Liver (tissue), 3 donors: ENCODE results near the gene THAP7.

Source experiments
- CTCF ChIP-seq: fragments of 150-350 bp; IDR thresholded peaks from 2 replicates; pipeline ENCODE4 v1.5.1; 2017; ENCODE audit warnings: improper control_type of control experiment, low read depth, low read length; ENCODE audit not compliant: missing input control
- EGR1 ChIP-seq, 2 donors: IDR thresholded peaks; 2 replicates each; pipeline ENCODE4 v1.6.1; 2016 to 2018; ENCODE audit warnings: antibody characterized with exemption in 2 of 2, low read depth in 2 of 2
- FOXA1 ChIP-seq: IDR thresholded peaks from 2 replicates; pipeline ENCODE4 v1.6.1; 2016; ENCODE audit warnings: antibody characterized with exemption
- HNF4G ChIP-seq: IDR thresholded peaks from 2 replicates; pipeline ENCODE4 v1.6.1; 2016; ENCODE audit warnings: antibody characterized with exemption
- MAX ChIP-seq: IDR thresholded peaks from 2 replicates; pipeline ENCODE4 v1.6.1; 2016; ENCODE audit warnings: antibody characterized with exemption
- RAD21 ChIP-seq, 2 donors: IDR thresholded peaks; 2 replicates each; pipeline ENCODE4 v1.6.1; 2016; ENCODE audit warnings: antibody characterized with exemption in 2 of 2, mild to moderate bottlenecking in 2 of 2
- SP1 ChIP-seq: IDR thresholded peaks from 2 replicates; pipeline ENCODE4 v1.6.1; 2018; ENCODE audit warnings: antibody characterized with exemption, mild to moderate bottlenecking
- YY1 ChIP-seq: IDR thresholded peaks from 2 replicates; pipeline ENCODE4 v1.6.1; 2016; ENCODE audit warnings: antibody characterized with exemption, mild to moderate bottlenecking
- ZBTB33 ChIP-seq: IDR thresholded peaks from 2 replicates; pipeline ENCODE4 v1.6.1; 2016; ENCODE audit warnings: antibody characterized with exemption
- donor health status: healthy.
- donor health status: healthy.

- no peak for TF ChIP-seq CTCF
- TF ChIP-seq HNF4G, result no peak
- no peak for TF ChIP-seq FOXA1
- TF ChIP-seq MAX, result no peak
- no peak for TF ChIP-seq SP1
- TF ChIP-seq YY1, result no peak
- TF ChIP-seq EGR1 (IDR thresholded peaks at IDR 0.05; ENCODE audit: low read depth in 2 of 2), result no peak
- TF ChIP-seq RAD21 (IDR thresholded peaks at IDR 0.05), result no peak
- no peak for TF ChIP-seq ZBTB33
Observed at GRCh38 chr22:20983081-20983771, 18.7 kb downstream of the THAP7 start.
